ENCODE results near the gene PCBD1.
A peak's percentile ranks its signal among the peaks of the same experiment; 100 is the strongest.

Gene PCBD1

GRCh38 chr10:70905071-70906021 is 17.0 kb upstream of the PCBD1 start:
- H3K4me3 ChIP-seq (ENCODE audit: low read depth, low read length) = no peak overlapping the region
- DNase-seq (ENCODE audit: low read depth) = no peak

DNA sequence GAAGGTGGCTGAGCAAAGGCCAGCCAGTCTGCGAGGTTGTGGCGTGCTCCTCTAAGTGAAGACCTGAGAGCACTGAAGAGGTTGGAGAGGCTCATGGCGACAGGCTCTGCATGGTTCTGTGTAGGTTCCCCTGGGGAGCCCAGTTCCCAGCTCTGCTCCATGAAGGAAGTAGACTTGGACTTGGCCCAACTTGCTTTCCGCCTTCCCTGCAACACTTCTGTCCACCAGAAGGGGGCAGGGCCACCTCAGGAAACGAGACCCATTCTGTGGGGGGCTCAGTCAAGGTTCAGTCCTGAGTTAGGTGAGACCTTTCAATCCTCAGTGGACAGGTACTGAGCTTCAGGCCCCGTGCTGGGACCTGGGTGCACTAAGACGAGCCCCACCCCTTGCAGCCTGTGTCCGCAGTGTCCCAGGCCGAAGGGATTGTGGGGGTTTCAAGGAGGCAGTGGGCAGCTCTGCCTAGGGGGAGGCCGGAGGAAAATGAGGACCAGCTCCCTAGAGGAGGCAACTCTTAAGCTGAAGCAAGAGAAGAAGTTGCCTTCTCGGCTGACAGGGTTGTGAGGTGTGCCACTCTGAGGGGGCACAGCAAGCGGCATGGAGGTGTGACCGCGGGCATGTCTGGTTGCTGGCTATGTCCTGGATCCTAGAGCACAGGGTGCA is 15.0 kb upstream of the PCBD1 start:
- DNase-seq (ENCODE audit: low read depth) = no peak
- no peak overlapping the region for H3K4me3 ChIP-seq (ENCODE audit: low read depth, low read length)

- no peak overlapping the region for H3K4me3 ChIP-seq (ENCODE audit: low read depth, low read length)
- no peak for DNase-seq (ENCODE audit: low read depth)
These were observed 14.4 kb upstream of the PCBD1 start for GRCh38 chr10:70902661-70903261.

DNA sequence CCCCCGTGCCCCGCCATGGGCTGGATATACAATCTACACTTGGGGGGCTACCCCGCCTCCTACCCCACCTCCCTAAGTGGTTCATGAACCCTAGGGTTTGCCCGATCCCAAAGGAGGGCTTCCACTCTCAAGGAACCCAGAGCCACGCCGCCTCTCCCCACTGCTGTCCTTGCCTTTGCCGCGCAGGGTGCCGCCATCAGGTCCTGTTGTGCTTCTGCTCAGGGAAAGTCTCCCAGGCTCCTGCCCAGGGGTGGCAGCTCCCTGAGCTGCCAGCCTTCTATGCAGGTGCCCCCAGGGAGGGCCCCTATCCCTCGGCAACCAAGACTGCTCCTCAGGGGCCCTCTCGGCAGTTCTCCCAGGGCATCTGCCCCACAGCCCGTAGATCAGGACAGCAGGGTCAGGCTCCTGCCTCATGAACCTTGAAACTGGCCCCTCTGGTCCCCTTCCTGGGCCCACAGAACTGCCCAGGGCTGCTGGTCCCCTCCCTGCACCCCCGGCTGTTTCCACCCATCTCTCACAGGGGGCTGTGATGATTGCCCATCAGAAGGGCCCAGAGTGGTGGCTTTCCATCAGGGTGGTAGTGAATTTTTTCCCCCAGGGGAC is 13.0 kb upstream of the PCBD1 start:
- H3K4me3 ChIP-seq (ENCODE audit: low read depth, low read length) = no peak overlapping the region
- DNase-seq (ENCODE audit: low read depth) = no peak

DNA sequence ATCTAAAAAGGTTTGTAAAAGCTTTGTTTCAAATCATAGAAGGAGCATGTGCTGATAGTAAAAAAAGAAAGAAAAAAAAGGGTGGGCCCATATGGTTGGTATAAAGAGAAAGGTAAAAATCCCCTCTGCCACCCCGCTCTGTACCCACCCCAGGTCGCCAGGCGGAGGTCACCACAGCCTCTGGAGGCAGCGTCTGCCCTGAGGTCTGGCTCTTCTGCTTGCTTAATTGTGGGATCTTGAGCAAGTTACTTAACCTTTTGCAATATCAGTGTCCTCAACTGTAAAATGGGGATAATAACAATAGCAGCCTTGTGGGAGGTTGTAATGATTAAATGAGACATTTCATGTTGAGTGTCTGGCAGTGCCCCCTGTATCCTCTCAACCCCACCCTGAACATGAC is 10.7 kb upstream of the PCBD1 start:
- no peak overlapping the region for H3K4me3 ChIP-seq (ENCODE audit: low read depth, low read length)
- DNase-seq (ENCODE audit: low read depth) = no peak

- H3K4me3 ChIP-seq (ENCODE audit: low read depth, low read length) = no peak overlapping the region
These were observed 10.3 kb upstream of the PCBD1 start for GRCh38 chr10:70898687-70899086.

DNA sequence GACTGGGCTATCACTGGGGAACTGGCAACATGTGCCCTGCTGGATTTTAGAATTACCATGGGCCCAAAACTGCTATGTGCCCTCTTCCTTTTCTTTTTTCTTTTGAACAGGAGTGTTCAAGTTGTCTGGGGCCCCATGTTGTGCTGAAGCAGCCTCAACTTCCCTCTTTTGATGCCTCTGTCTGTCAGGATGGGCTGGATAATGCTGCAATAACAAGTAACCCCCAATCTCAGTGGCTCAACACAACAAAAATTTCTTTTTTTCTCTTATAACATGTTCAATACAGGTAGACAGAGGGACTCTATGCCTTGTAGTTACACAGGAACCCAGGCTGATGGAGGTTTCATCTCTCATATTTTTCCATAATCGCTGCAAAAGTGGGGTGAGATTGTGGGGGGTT is 8.2 kb upstream of the PCBD1 start:
- no peak overlapping the region for H3K4me3 ChIP-seq (ENCODE audit: low read depth, low read length)
- no peak for DNase-seq (ENCODE audit: low read depth)

More at GRCh38 chr10:70898687-70899086, 10.3 kb upstream of the PCBD1 start:
- DNase-seq (ENCODE audit: low read depth) = no peak

DNA sequence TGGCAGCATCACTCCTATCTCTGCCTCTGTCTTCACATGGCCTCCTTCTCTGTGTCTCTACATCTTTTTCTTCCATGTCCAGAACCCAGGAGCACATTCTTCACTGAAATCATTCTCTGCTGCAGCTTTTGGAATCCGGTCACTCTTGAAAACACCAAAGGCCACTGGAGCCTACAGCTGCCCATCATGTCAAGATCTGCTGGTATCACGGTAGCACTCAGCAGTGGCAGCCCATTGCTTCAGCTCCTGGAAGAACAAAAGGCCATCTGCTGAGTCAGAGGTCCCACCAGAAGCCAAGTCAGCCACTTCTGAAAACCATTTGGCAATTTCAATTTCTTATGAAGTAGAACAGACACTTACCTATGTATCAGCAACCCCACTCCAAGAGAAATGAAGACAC is 6.1 kb upstream of the PCBD1 start:
- DNase-seq (ENCODE audit: low read depth) = no peak
- no peak overlapping the region for H3K4me3 ChIP-seq (ENCODE audit: low read depth, low read length)

DNA sequence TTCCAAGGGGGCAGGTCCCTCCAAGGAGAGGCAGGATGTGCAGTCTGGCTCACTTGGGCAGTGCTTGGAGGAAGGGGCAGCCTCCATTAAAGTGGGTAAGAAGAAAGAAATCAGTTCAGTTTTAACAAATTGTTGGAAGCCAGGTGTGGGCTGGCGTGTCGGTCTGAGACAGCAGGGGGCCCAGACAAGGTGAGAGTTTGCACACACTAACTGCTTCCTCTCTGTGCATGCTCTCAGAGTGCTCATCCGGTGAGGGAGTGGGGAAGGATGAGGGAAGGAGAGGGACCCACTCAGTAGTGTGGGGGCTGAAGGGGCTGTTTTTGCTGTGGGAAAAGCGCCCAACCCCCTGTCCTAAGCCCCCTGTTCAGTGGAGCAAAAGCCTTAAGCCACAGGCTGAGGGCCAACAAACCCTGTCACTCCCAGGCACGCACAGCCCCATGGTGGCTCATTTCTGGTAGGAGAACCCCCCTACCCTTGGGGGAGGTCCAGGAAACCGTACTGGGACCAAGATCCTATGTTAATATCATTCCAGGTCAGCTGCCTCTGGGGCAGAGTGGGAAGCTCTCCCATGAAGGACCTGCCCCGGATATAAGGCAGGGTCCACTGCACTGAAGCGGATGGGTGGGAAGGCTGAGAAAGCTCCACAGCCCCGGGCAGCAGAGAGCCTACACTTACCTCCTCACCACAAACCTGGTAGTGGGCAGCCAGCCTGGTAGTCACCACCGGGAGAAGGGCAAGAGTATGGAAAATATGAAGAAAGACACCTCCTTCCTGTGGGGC is 5.1 kb upstream of the PCBD1 start:
- H3K4me3 ChIP-seq (ENCODE audit: low read depth, low read length) = no peak overlapping the region
- DNase-seq (ENCODE audit: low read depth) = no peak

DNA sequence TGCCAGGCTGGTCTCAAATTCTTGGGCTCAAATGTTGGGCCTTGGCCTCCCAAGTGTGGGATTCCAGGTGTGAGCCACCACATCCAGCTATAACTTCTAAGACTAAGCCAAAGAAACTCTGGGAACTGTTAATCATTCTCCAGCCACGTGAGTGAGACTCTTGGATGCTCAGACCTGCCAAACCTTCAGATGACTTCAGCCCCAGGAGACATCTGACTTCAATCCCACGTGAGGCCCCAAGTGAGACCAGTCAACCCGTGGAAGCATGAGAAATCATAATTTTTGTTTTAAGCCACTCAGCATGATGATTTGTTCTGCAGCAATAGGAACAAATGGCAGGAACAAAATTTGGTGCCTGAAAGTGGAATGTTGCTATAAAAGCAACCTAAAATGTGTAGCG is 4.3 kb upstream of the PCBD1 start:
- H3K4me3 ChIP-seq (ENCODE audit: low read depth, low read length) = no peak overlapping the region
- DNase-seq (ENCODE audit: low read depth) = no peak

GRCh38 chr10:70891627-70892026 is 3.3 kb upstream of the PCBD1 start:
- DNase-seq (ENCODE audit: low read depth) = no peak

GRCh38 chr10:70890917-70891431 is 2.6 kb upstream of the PCBD1 start:
- no peak for DNase-seq (ENCODE audit: low read depth)
- no peak overlapping the region for H3K4me3 ChIP-seq (ENCODE audit: low read depth, low read length)

More at GRCh38 chr10:70891627-70892026, 3.3 kb upstream of the PCBD1 start:
- H3K4me3 ChIP-seq (ENCODE audit: low read depth, low read length) = no peak overlapping the region

DNA sequence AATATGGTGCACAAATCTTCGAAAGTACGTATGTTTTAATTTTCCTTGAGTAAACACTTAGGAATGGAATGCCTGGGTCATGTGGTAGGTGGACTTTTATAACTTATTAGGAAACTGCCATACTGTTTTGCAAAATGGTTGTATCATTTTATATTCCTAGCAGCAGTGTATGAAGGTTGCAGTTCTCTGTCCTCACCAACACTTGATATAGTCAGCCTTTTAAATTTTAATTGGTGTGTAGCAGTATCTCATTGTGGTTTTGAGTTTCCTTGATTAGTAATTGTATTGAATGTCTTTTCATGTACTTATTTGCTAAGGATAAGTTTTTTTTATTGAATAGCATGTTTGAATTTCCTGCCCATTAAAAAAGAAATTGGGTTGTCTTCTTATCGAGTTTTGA is 926 bp upstream of the PCBD1 start:
- H3K4me3 ChIP-seq (ENCODE audit: low read depth, low read length) = no peak overlapping the region
- DNase-seq (ENCODE audit: low read depth) = no peak

DNA sequence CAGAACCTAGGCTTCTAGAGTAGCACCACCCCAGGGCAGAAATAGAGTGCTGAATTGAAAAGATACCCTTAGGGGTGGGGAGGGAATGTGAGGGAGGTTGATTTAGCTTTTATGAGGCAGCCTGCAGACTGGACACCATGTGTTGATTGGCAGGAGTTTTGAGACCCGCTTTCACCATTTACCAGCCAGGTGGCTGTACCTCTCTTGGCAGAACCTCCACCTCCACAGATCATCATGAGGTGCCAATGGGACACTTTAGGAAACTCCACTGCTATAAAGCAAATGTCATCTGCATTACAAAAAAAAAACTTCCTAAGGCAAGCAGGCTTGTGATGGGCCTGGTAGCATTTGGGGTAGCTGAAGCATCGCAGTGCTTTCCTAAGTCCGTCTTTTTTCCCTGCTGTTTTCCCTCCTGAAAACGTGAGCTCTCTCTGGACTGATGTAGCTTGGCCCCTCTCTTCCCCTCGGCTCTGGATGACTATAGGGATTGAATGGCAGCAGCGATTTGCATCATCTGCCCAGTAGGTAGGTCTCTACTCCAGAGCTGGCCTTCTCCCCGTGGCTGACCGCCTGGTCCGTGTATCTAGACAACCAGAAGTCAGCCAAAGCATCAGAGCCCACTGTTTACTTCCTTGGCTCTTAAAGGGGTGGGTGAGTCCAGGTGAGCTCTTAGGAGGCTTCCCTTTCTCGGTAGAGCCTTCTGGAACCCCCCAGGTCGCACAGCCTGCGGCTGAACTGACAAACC is 1.3 kb downstream of the PCBD1 start:
- peak overlapping the region; percentile 64 for H3K4me3 ChIP-seq (ENCODE audit: low read depth, low read length)
- no peak for DNase-seq (ENCODE audit: low read depth)

- no peak for DNase-seq (ENCODE audit: low read depth)
These were observed 2.1 kb downstream of the PCBD1 start for GRCh38 chr10:70885931-70886903.

DNA sequence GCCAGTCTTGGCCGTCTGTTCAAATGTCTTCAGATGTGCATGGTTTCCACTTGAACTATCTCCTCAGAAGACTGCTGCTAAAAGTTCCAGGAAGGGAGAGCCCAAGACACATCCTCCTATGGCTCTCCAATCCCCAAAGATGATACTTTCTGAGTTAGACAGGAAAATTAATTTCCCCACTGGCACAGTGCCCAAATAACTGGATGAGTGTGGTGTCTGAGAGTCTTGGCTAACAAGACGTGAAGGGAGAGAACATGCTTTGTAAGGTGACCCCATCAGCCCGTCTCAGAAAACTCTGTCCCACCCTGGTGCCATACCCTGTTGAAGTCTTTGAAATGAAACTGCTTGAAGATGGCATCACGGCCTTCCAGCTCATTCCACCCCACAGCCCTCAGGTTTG is 2.9 kb downstream of the PCBD1 start:
- no peak for DNase-seq (ENCODE audit: low read depth)

More at GRCh38 chr10:70885931-70886903, 2.1 kb downstream of the PCBD1 start:
- H3K4me3 ChIP-seq (ENCODE audit: low read depth, low read length) = no peak overlapping the region

DNA sequence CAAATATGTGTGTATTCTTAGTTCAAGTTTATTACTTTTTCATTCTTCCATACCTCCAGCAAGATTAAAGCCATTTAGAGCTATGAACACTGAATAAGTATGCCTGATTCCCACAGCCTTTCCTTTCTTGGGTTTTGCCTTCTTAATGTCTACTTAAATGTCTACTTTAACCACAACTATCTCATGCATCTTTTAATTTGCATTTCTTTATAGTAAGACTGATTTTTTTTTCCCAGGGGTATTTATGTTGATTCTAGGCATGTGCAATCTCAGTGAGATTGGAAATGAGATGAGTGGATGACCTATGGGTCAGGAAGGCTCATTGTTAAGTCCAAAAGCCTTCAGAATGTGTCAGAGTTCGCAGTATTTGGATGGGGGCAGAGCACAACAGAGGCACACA is 3.6 kb downstream of the PCBD1 start:
- DNase-seq (ENCODE audit: low read depth) = no peak
- H3K4me3 ChIP-seq (ENCODE audit: low read depth, low read length) = no peak overlapping the region

More for the DNA sequence above, 2.9 kb downstream of the PCBD1 start:
- H3K4me3 ChIP-seq (ENCODE audit: low read depth, low read length) = no peak overlapping the region

All from skeletal muscle cell (primary cell).